Vagina (tissue), 2 donors: ENCODE results near the gene CHMP2A. TPM values are rescaled to one million over a fixed set of nuclear protein-coding genes. Genes with fewer than 3 reads are reported as not detected.

Source experiments
- DNase-seq, 2 donors: peaks; one replicate each; pipeline ENCODE4 v3.0.0-alpha.2; 2017; ENCODE audit errors: extremely low spot score in 2 of 2
- H3K27ac ChIP-seq: fragments of 200-600 bp; sonication (generic); one replicate; pipeline ENCODE4 v1.5.1; 2019
- H3K27me3 ChIP-seq: fragments of 200-600 bp; sonication (generic); one replicate; pipeline ENCODE4 v1.5.1; 2019
- H3K36me3 ChIP-seq, 2 donors: fragments of 200-600 bp; sonication (generic); one replicate each; pipeline ENCODE4 v1.5.1; 2017 to 2019
- H3K4me1 ChIP-seq: fragments of 200-600 bp; sonication (generic); one replicate; pipeline ENCODE4 v1.5.1; 2019
- H3K4me3 ChIP-seq, 2 donors: fragments of 200-600 bp; sonication (generic); 1 replicate in 1 of 2; 2 replicates in 1 of 2; pipeline ENCODE4 v1.5.1; 2016 to 2019
- H3K9me3 ChIP-seq: fragments of 200-600 bp; sonication (generic); one replicate; pipeline ENCODE4 v1.5.1; 2019
- CTCF ChIP-seq, 3 experiments: fragments of 450-650 bp in 2 of 3; fragments of 200-600 bp in 1 of 3; sonication (generic) in 1 of 3; IDR thresholded peaks; one replicate each; pipeline ENCODE4 v1.5.1; 2017 to 2019; ENCODE audit warnings: antibody characterized with exemption in 3 of 3, mild to moderate bottlenecking in 2 of 3, moderate library complexity in 2 of 3
- POLR2A ChIP-seq, 2 donors: fragments of 450-650 bp; IDR thresholded peaks; one replicate each; pipeline ENCODE4 v1.6.1; 2017; ENCODE audit warnings: antibody characterized with exemption in 2 of 2, mild to moderate bottlenecking in 2 of 2, moderate library complexity in 2 of 2
- POLR2AphosphoS5 ChIP-seq, 2 donors: sonication (generic); formaldehyde crosslinking; IDR thresholded peaks; one replicate each; pipeline ENCODE4 v1.9.0; 2017; ENCODE audit warnings: antibody characterized with exemption in 2 of 2, mild to moderate bottlenecking in 2 of 2, low read depth in 1 of 2; ENCODE audit not compliant: insufficient read depth in 1 of 2
- intact Hi-C: fragments of 100-400 bp; cut with DNase I; formaldehyde crosslinking; loops from one replicate; pipeline ENCODE4 v1.15.1; 2023
- total RNA-seq: library from RNA; depleted of rRNA; stranded (reverse); fragments of >200 nt; gene quantifications from one replicate; pipeline ENCODE4 v1.2.3, GENCODE V29; 2016

The CHMP2A gene
- total RNA-seq, 1 donor from 2014 or later = 76.4 TPM

DNA sequence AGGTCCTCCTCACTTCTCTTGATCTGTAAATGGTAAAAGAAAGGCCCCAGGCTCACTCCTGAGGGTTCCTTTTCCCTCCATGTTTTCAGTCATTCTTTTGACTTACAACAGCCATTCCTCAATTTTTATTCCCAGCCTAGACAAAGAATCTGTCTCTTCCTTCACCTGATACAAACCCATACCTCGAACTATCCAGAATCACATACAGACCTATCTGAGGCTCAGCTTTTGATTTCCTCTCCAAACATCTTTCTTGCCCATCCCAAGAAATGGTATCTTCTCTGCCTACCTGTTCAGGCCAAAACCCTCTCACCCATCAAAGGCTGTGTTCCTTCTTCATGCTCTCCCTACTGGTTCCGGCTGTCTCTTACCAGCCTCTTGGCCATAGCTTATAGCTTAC is 2.2 kb downstream of the CHMP2A start:
- no peak for DNase-seq
- Histone ChIP-seq H3K4me1 (peaks cover 42% of the 10 kb centered on the region), H3K9me3 (no peaks in the 10 kb centered on the region), H3K27me3 (no peaks in the 10 kb centered on the region), H3K27ac (no peak overlapping the region), H3K36me3 (peaks cover 0 to 61% of the 10 kb centered on the region in 2 donors), H3K4me3 (no peak overlapping the region)
- no peak for TF ChIP-seq CTCF (IDR thresholded peaks at IDR 0.05)
- no peak for TF ChIP-seq POLR2AphosphoS5 (IDR thresholded peaks at IDR 0.05; ENCODE audit: insufficient read depth in 1 of 2, low read depth in 1 of 2)
- TF ChIP-seq POLR2A (IDR thresholded peaks at IDR 0.05) = no peak
- intact Hi-C loops = no loop called here

DNA sequence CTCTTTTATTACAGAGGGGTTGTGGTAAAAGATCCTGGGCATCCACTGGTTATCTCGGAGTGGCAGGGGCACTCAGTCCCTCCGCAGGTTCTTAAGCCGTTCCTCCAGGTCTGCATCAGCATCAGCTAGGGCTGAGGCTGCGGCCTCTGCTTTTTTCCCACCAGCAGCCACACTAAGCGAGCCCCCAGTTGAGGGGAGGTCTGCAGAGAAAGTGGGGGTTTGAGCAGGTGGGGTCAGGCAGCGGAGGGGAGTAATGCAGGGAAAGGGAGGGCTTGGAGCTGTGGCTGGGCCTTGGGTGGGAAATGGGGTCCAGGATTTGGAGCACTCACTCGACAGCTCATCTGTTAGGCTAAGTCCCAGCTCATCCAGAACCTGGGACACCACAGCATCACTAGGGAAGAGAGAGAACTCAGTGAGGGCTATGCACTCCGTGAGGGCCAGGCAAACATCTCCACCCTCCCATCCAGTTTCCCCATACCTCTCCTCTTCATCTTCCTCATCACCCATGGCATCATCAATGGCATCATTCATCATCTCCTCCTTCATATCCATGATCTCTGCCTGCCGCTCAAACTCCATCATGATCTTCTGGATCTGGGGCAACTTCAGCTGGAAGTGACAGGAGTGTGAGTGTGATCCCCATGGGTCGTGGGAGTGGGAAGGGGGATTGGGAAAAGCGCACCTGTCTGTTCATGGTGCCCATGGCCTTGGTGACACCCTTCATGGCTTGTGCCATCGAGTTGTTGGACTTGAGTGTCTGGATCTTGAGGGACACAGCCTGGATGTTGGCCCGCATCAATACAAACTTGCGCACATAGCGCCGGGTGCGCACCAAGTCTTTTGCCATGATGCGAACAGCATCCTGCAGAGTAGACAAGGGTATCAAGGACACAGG is 3.1 kb downstream of the CHMP2A start:
- Histone ChIP-seq H3K27ac (no peak overlapping the region), H3K4me3 (no peak overlapping the region), H3K27me3 (no peaks in the 10 kb centered on the region), H3K9me3 (no peaks in the 10 kb centered on the region), H3K4me1 (peaks cover 42% of the 10 kb centered on the region), H3K36me3 (peaks cover 0 to 69% of the 10 kb centered on the region in 2 donors)
- intact Hi-C loops = no loop called here
- peak in 1 of 2 donors; percentile 82 for DNase-seq
- TF ChIP-seq POLR2A (IDR thresholded peaks at IDR 0.05) (no peak), POLR2AphosphoS5 (IDR thresholded peaks at IDR 0.05; ENCODE audit: insufficient read depth in 1 of 2, low read depth in 1 of 2) (no peak)

DNA sequence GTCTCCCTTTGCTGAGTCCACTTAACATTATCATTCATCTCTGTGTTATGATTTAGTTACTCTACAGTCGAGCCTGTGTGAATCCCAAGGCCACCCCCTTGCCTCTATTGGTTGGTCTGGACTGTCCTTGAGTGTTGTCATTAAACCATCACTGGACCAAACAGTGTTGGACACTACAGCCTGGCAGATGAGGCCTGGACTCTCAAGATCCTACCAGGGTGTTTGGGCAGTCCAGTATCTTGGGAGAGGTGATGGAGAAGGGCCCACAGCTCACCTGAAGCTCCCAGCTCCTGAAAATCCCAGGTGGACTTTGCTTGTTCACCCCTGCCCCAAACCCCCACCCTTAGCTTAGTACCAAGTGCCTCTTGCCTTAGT is 3.8 kb downstream of the CHMP2A start:
- peaks cover 42% of the 10 kb centered on the region for H3K4me1 ChIP-seq
- no peak overlapping the region for H3K27ac ChIP-seq
- H3K27me3 ChIP-seq = no peaks in the 10 kb centered on the region
- no peak for DNase-seq
- peaks cover 0 to 68% of the 10 kb centered on the region in 2 donors for H3K36me3 ChIP-seq
- no peak overlapping the region for H3K4me3 ChIP-seq
- H3K9me3 ChIP-seq = no peaks in the 10 kb centered on the region
- TF ChIP-seq CTCF (IDR thresholded peaks at IDR 0.05) = no peak
- no peak for TF ChIP-seq POLR2AphosphoS5 (IDR thresholded peaks at IDR 0.05; ENCODE audit: insufficient read depth in 1 of 2, low read depth in 1 of 2)
- TF ChIP-seq POLR2A (IDR thresholded peaks at IDR 0.05) = no peak
- intact Hi-C loops = no loop called here

- Histone ChIP-seq H3K27me3 (no peaks in the 10 kb centered on the region), H3K27ac (no peak overlapping the region), H3K36me3 (peaks cover 0 to 62% of the 10 kb centered on the region in 2 donors), H3K4me1 (peaks cover 42% of the 10 kb centered on the region), H3K9me3 (no peaks in the 10 kb centered on the region), H3K4me3 (no peak overlapping the region)
- DNase-seq = peak in 1 of 2 donors; percentile 79
- intact Hi-C loops = no loop called here
- TF ChIP-seq POLR2AphosphoS5 (IDR thresholded peaks at IDR 0.05; ENCODE audit: insufficient read depth in 1 of 2, low read depth in 1 of 2) (no peak), POLR2A (IDR thresholded peaks at IDR 0.05) (no peak), CTCF (IDR thresholded peaks at IDR 0.05) (no peak)
These were observed 4.4 kb downstream of the CHMP2A start for GRCh38 chr19:58550362-58551122.

DNA sequence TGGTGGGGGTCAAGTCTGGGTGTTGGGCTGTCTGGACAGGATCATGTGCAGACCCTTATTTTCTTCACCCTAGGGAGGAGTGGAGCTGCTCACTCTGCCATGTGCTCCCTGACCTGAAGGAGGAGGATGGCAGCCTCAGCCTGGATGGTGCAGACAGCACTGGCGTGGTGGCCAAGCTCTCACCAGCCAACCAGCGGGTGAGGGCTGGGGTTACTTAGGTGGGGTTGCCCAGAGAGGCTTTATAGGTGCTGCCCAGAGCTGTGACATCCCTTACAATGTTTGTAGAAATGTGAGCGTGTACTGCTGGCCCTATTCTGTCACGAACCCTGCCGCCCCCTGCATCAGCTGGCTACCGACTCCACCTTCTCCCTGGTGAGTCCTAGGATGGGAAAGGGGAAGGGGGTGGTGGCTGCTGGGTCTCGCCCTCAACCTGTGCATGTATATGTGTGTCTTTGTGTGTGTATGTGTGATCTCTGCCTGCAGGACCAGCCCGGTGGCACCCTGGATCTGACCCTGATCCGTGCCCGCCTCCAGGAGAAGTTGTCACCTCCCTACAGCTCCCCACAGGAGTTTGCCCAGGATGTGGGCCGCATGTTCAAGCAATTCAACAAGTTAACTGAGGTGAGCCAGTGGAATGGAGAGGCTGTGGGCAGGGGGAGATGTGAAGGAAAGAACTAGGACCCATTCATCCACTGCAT is 5.1 kb downstream of the CHMP2A start:
- Histone ChIP-seq H3K4me3 (no peak overlapping the region), H3K27ac (no peak overlapping the region), H3K36me3 (peaks cover 0 to 60% of the 10 kb centered on the region in 2 donors), H3K4me1 (peaks cover 44% of the 10 kb centered on the region), H3K27me3 (no peaks in the 10 kb centered on the region), H3K9me3 (no peaks in the 10 kb centered on the region)
- no peak for TF ChIP-seq CTCF (IDR thresholded peaks at IDR 0.05)
- no peak for TF ChIP-seq POLR2A (IDR thresholded peaks at IDR 0.05)
- no peak for TF ChIP-seq POLR2AphosphoS5 (IDR thresholded peaks at IDR 0.05; ENCODE audit: insufficient read depth in 1 of 2, low read depth in 1 of 2)
- intact Hi-C loops = no loop called here
- DNase-seq = no peak
